Right lung (tissue), 10 donors: ENCODE measurements around the gene PTP4A1. TPM values are rescaled to one million over a fixed set of nuclear protein-coding genes. Genes with fewer than 3 reads are reported as not detected.
"Not testable (repeated sequence)": the region's sequence is repeated elsewhere in the genome, so short reads cannot be mapped to it uniquely, and the experiment has no call there.

Source experiments
- DNase-seq, 2 donors: peaks; one replicate each; pipeline ENCODE4 v3.0.0-alpha.2; 2013
- long read RNA-seq, 8 donors: transcript quantifications; one replicate each; lab custom pipeline, GENCODE V29; 2026
- polyA plus RNA-seq, 5 donors: library from polyadenylated mRNA; unstranded; fragments of 120-200 nt; gene quantifications; one replicate each; pipeline versions ENCODE4 v1.2.1 to v1.2.3, GENCODE V29; 2013; ENCODE audit warnings: inconsistent platforms in 1 of 5, low replicate concordance in 1 of 5; ENCODE audit not compliant: insufficient read length in 5 of 5, insufficient read depth in 1 of 5

PTP4A1 gene
- 100 to 1,000 TPM in 1 of 5 donors, 10 to 100 TPM in 4; 49.1 to 104 (median 83.5) TPM for polyA plus RNA-seq
- long read RNA-seq, donor 1, transcript PTP4A1-203 (5 exons, 2,203 nt): major isoform, 7 of 17 reads
- long read RNA-seq, donor 1, partial matches to known transcripts: 10 of 17 reads
- long read RNA-seq, donor 1, other reads (novel, unspliced or antisense): 0 of 17 reads
- long read RNA-seq, donor 2, transcript PTP4A1-203 (5 exons, 2,203 nt): major isoform, 9 of 9 reads
- long read RNA-seq, donor 2, partial matches to known transcripts: 0 of 9 reads
- long read RNA-seq, donor 2, other reads (novel, unspliced or antisense): 0 of 9 reads
- long read RNA-seq, donor 3, partial matches to known transcripts: 0 of 4 reads
- long read RNA-seq, donor 3, other reads (novel, unspliced or antisense): 0 of 4 reads
- long read RNA-seq, donor 4, partial matches to known transcripts: 25 of 29 reads
- long read RNA-seq, donor 4, other reads (novel, unspliced or antisense): 0 of 29 reads
- long read RNA-seq, donor 5, transcript PTP4A1-203 (5 exons, 2,203 nt): major isoform, 10 of 10 reads
- long read RNA-seq, donor 5, partial matches to known transcripts: 0 of 10 reads
- long read RNA-seq, donor 5, other reads (novel, unspliced or antisense): 0 of 10 reads
- long read RNA-seq, donor 6, transcript PTP4A1-203 (5 exons, 2,203 nt): major isoform, 13 of 13 reads
- long read RNA-seq, donor 6, partial matches to known transcripts: 0 of 13 reads
- long read RNA-seq, donor 6, other reads (novel, unspliced or antisense): 0 of 13 reads
- long read RNA-seq, donor 7, partial matches to known transcripts: 0 of 4 reads
- long read RNA-seq, donor 7, other reads (novel, unspliced or antisense): 0 of 4 reads
- long read RNA-seq, donor 8, transcript PTP4A1-203 (5 exons, 2,203 nt): major isoform, 6 of 6 reads
- long read RNA-seq, donor 8, partial matches to known transcripts: 0 of 6 reads
- long read RNA-seq, donor 8, other reads (novel, unspliced or antisense): 0 of 6 reads

DNA sequence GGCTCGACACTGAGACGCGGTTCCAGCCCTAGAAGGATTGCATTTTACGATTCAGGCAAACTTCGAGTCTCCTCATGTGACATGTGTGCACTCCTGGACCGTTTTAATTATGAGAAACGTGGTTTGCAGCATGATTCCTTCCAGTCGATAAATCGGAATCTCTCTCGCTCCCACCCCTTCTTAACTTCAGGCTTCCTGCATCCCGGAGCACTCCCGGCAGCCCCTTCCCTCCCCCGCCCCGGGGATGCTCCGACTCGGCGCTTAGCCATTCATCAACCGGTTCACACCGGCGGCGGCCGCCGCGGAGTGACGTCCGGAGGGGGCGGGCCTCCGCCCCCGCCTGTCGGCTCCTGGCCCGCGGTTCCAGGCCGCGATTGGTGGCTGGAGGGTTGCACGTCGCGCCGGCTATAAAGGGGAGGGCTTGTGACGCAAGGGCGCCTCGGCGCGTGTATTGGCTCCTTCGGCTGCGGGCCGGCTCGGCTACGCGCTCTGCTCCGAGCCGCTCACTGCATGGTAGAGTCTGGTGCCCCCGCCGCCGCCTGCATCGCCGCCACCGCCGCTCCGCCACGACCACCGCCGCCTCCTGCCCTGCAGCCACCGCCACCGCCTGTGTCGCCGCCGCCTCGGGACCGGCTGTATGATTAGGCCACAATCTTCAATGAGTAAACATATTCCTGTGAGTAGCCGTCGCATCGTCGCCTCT, at the start of gene PTP4A1, which contains the start of gene LOC128125822:
Gene PTP4A1, plus strand, starts transcription at position 437 of the 703 bp plus-strand sequence. CDS start 4,401 bp downstream, outside the sequence.
Gene LOC128125822, plus strand, starts transcription at position 437 of the 703 bp plus-strand sequence.
- peak; percentile 97 to 98 for DNase-seq

DNA sequence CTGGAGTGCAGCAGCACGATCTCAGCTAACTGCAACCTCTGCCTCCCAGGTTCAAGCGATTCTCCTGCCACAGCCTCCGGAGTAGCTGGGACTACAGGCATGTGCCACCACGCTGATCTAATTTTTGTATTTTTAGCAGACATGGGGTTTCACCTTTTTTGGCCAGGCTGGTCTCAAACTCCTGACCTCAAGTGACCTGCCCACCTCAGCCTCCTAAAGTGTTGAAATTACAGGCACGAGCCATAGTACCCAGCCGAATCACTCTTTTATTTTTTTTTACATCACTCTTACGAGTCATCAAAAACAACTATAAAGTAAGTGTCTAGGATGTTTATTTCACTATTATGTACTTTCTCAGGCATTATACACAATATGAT, 49.4 kb upstream of the PTP4A1 start:
- DNase-seq: not testable (repeated sequence)

DNA sequence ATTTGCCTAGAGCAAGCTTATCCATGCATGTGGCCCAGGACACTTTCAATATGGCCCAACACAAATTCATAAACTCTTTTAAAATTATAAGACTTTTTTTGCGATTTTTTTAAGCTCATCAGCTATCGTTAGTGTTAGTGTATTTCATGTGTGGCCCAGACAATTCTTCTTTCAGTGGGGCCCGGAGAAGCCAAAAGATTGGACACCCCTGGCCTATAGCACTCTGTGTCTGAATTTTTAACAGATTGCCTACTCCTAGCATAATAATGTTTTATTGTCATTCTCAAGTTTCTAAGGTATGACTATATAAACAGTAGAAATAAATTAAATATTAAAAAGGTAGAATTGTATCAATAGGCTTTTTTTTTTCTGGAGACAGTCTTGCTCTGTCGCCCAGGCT, 48.6 kb upstream of the PTP4A1 start:
- DNase-seq: no peak

DNA sequence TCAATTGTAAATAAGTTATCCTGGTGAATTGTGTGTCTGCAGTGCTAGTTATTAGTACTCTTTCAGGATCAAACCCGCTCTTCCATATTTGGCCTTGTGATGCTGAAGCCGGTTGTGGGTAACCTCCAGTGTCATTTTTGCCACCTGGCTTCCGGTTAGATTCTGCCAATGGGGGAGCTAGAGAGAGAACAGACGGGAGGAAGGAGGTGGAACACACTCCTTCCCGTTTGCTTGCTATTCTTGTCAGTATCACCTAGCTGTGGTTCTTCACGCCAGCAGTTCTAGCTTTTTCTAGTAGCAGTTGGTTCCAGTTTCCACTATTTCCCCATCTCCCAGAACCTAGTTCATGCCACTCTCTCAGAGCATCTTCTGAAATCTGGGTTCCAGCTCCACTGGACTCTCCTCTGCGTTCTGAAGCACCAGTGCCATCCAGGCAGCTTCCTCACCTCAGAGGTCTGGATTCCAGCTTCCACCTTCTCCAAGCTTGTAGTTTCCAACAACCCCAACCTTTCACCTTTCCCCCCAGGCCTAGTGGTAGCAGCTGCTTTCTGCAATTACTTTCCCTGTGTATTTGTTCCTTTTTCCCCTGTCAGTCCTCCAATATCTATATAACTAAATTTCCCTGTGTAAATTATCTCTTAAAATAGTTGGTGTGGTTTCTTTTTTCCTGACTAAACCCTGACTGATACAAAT, 46.9 kb upstream of the PTP4A1 start:
- DNase-seq: no peak

DNA sequence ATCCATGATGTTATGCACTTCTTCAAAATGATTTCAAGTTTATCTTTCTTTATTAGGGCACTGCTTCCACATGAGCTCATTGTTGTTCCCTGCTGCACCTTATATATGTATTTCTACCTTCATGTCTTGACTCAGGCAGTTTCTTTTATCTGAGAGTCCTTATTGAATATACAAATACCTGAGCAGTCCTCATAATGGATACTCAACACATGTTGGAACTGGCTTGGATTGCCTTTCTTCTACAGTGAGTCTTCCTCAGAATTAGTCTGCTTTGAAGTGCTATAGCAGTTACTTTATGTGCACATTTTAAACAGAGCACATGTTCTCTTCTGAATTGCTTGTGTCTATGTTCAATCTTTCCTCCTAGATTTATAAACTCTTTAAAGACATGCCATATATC, 45.3 kb upstream of the PTP4A1 start:
- no peak for DNase-seq

DNA sequence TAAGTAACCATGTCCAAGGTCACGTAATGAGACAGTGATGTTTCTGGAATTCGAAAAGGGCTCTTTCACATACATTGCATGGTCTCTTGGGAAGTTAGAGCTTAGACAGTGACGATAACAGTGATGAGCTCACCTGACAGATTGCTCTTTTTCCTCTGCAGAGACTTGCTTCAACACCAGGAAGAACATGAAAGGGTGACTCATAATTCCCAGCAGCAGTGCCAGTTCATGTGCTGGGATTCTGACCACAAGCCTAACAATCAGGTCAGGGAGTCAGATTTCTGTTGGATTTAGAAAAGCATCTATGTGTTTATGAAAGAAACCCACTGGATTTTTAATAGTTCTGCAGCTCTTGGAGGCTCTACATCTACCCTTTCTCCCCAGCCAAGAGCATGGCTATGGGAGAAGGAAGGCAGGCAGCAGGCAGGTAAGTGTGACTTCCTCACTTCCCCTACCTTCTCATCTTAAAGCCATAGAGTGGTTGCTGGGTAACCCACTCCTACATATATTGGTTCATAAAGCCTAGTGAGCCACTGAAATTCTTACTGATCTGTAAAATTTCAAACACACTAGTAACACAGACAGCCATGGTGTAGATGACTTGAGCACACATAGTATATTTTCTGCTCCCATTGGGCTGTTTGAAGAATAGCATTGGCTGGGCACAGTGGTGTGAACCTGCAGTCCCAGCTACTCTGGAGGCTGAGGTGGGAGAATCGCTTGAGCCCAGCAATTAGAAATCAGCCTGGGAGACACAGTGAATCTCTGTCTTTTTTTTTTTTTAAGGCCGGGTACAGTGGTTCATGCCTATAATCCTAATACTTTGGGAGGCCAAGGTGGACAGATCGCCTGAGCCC, 44.4 kb upstream of the PTP4A1 start:
- DNase-seq: no peak

DNA sequence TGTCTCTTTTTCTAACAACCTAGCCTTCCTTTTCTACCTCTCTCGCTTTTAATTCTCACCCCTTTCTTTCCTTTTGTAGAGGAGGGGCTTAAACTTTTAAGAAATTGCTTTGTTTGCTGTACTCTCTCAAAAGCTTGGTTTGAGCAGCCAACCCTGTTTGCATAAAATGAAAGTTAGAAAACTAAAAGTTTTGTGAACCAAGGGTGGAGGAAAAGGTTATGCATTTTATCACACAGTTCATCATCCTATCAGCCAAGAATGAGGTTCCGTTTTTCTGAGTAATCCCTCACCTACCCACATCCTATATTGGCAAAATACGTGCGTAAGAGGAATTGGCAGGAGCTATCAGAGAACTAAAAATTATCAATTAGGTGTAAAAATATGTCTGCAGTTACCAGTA, 42.8 kb upstream of the PTP4A1 start:
- no peak for DNase-seq

DNA sequence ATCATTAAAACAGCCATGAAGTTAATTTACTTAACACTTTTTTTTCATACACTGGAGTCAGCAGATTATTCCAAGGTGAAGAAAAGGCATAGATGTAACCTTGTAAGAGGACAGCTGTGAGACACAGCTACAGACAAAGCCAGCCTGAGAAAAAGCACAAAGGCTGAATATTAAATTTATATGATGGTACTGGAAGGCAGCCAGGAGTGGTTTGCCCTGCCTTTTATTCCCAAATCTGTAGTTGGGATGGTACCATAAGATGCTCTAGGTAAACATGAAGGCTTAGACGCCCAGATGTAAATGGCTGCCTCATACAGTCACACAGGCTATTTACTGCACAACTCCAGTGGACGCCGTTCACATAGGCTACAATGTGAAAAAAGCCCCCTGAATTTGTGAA, 42.1 kb upstream of the PTP4A1 start:
- DNase-seq: no peak

DNA sequence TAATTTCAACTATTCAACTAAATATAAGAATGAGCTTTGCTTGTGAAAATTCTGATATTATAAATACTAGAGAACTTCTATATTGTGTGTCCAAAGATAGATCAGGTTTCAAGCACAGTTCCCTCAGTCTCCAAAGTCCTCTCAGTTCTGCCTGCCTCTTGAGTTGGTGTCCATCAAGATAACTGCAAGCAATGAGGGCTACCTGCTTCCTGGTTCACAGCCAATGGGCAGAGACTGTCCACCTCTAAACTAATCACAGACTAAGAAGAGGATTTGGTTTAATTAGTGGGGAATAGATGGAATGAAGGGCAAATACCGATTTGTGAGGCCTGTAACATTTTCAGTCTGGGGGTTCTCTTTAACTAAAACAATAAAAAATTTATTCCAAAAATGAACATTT, 41.3 kb upstream of the PTP4A1 start:
- DNase-seq: no peak

DNA sequence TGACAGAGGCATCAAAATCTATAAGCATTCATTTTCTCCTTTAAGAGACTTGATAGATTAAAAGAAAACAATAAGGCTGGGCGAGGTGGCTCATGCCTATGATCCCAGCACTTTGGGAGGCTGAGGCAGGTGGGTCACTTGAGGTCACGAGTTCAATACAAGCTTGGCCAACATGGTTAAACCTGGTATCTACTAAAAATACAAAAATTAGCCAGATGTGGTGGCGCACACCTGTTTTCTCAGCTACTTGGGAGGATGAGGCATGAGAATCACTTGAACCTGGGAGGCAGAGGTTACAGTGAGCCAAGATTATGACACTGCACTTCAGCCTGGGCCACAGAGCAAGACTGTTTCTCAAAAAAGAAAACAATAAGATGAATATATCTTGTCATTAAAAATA, 39.3 kb upstream of the PTP4A1 start:
- no peak for DNase-seq

DNA sequence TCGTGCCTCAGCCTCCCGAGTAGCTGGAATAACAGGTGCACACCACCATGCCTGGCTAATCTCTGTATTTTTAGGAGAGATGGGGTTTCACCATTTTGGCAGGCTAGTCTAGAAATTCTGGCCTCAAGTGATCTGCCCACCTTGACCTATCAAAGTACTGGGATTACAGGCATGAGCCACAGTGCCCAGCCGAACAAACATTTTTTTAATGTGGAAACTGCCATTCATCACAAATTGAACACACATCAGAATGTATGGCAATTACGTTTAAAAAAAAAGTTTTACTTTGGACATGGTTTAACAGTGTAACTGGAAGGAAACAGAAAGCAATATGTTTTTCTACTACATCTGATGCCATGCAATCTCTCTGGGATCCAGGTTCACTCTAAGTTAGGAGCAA, 38.3 kb upstream of the PTP4A1 start:
- no peak for DNase-seq

DNA sequence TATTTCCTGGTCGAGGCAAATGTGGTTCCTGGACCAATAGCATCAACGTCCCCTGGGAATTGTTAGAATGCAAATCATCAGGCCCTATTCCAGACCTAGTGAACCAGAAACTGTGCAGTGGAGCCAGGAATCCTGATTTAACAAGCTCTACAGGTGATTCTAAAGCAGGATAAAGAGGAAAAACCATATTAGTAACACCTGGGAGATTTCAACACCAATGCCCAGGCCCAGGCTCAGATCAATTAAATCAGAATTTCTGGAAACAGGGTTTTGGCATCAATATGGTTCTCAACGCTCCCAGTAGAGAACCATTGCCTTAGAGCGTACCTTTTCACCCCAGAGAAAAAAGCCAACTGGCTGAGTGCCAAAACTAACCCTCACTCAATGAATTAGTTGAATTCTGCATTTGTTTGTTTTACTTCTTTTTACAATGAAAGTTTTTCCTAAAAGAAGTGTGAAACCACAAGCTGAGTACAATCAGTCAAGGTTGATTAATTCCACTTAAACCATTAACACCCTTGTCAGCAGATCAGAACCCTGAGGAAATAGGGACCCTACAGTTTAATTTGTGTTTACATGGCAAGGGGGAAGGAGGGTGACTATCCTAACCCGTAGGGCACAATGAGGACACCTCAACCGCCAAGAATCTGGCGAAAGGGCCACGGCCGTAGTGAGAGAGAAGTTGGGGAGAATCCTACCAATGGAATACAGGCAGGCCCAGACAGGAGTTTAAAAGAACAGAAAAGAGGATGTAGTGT, 34.9 kb upstream of the PTP4A1 start:
- peak in 1 of 2 donors; percentile 6 for DNase-seq

DNA sequence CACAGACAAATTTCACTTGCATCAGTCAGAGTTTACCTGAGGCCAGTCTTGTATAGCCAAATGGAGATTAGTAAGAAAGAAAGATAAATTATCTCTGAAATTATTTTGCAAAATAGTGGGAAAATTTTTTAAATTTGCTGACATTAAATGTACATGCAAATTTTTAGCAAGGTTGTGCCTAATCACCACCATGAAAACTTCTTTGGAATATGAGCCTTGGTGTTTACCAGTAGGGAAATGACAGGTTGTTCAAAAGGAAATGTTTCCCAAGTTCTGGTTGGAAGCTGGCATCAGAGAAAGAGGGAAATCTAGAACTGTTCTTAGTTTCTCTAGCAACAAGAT, 34.4 kb upstream of the PTP4A1 start:
- no peak for DNase-seq

DNA sequence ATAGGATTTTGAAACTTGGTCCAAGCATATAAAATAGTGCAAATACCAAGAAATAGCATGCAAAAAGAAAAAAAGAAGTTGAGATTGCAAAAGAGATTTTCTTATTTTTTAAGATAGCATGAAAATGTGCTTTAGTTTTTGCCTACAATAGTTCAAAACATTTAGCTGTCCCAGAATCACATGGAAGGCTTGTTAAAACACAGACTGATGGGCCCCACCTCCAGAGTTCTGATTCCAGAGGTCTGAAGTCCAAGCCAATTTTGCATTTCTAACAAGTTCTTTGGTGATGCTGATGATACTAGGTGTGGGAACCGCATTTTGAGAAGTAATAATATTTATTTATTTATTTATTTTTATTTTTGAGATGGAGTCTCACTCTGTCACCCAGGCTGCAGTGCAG, 33.7 kb upstream of the PTP4A1 start:
- DNase-seq: no peak

DNA sequence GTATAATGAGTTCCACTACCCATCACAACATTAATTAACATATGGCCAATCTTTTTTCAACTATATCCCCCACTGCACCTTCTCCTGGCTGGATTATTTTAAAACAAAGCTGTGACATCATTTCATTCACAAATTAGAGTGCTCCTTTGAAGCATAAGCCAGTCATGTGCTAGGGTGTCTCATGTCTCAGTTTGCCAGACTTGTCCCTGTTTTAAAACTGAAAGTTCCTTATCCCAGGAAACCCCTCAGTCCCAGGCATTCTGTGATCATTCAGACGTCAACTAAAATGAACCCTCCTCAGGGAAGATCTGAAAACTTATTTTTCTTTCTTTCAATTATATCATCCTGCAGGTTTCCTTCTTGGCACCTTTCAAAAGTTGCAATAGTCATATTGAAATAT, 29.3 kb upstream of the PTP4A1 start:
- DNase-seq: no peak

DNA sequence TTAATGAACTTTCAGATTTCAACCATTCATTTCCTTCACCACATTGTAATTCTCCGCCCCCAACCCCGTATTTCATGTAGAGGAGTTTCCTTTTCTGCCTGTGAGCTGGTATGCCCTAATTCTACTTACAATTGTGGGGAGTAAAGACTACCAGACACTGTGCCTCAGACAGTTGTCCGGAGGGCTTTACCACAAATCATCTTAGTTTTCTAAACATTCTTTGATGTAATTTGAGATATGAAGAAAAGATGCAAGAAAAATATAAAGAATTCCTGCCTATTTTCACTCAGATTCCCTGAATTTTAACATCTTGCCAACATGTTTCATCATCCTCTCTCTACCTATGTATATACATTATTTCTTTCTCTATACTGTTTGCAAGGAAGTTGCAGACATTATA, 28.3 kb upstream of the PTP4A1 start:
- DNase-seq: no peak

DNA sequence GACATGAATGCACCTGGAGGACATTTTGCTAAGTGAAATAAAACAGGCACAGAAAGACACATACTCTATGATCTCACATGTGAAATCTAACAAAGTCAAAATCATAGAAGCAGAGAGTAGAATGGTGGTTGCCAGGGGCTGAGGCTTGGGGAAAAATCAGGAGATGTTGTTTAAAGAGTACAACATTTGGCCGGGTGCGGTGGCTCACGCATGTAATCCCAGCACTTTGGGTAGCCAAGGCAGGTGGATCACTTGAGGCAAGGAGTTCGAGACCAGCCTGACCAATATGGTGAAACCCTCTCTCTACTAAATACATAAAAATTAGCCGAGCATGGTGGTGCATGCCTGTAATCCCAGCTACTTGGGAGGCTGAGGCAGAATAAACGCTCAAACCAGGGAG, 26.0 kb upstream of the PTP4A1 start:
- DNase-seq: no peak

DNA sequence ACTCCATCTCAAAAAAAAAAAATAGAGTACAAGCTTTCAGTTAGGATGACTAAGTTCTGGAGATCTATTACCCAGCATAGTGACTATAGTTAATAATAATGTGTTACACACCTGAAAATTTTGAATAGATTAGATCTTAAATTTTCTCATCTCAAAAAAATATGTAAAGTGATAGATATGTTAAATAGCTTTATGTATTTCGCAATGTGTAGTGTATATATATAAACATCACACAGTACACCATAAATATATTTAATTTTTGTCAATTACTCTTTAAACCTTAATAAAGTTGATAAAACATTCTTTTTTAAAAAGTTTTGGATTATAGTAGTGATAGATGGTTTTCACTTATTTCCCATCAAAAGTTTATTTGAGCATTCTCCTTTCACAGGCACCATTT, 25.6 kb upstream of the PTP4A1 start:
- no peak for DNase-seq

DNA sequence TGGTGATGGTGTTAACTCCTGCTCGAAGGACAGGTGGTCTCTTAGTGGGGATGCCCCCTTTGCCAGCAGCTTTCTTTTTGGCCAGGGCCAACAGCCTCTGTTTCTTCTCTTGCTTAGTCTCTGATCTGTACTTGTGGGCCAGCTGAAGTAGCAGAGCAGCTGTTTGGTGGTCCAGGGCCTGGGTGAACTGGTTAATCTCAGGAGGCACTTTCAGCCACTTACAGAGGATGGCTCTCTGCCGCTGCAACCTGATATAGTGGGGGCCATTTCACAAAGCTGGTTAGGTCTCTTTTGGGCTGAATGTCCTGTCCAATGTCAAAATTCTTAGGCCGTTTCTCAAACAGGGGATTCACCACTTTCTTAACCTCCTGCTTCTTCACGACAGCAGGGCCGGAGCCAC, 23.2 kb upstream of the PTP4A1 start:
- no peak for DNase-seq

DNA sequence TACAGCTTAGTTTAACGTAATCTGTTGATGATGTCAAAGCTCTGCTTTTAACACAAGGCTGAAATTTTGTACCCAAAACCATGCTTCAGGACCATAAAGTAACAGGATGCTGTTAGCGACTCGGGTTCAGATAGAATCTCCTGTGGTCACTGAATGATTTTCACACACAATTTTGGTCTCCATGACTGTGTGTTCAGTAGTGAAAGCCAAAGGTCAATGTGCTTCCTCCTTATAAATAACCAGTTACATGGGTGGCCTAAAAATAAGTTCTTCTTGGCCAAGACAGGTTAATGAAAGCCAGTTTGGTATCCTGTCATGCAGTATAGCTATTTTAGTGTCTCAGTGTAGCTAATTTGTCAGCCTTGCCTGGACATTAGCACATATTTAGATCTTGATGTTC, 19.1 kb upstream of the PTP4A1 start:
- DNase-seq: no peak
